ENCODE measurements around the gene POLD1.
A peak's percentile ranks its signal among the peaks of the same experiment; 100 is the strongest.

The POLD1 gene

DNA sequence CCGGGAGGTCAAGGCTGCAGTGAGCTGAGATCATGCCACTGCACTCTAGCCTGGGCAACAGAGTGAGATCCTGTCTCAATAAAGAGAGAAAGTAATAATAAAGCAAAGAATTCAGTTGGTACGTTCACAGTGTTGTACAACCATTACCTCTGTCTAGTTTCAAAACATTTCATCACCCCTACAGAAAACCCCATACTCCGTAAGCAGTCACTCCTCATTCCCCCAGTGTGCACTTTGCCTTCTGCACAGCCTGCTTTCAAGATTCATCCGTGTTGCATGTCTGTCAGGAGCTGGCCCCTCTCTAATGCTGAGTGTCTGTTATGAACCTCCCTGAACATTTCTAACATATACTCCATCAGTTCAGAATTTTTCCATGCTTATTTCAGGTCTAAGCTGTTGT is 9.4 kb downstream of the POLD1 start:
- H3K9me3 Mint-ChIP-seq = no peaks in the 10 kb centered on the region
- H3K36me3 Mint-ChIP-seq = peaks cover 23 to 43% of the 10 kb centered on the region in 2 donors
- H3K27ac Mint-ChIP-seq = no peak overlapping the region
- ATAC-seq (replicated peaks) (no peak), DNase-seq (no peak)
- H3K27me3 Mint-ChIP-seq = no peaks in the 10 kb centered on the region
- no peak overlapping the region for H3K4me3 Mint-ChIP-seq
- H3K4me1 Mint-ChIP-seq = peaks cover 0 to 3% of the 10 kb centered on the region in 2 donors

DNA sequence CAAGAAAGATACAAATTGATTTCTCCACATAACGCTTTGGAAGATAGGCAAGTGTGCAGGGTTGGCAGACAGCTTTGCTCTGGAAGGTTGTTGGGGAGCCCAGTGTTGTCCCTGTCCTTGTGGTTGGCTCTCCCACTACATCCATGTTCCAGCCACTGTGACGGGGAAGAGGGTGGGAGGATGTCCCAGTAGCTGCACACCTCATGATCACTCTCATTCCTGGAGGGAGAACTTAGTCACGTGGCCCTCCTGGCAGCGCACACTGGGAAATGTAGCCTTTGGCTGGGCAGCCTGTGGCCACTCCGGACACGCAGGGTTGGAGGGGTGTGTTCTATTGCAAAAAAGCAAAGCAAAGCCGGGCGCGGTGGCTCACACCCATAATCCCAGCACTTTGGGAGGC is 9.9 kb downstream of the POLD1 start:
- Mint-ChIP-seq H3K36me3 (peaks cover 24 to 43% of the 10 kb centered on the region in 2 donors), H3K4me3 (no peak overlapping the region), H3K9me3 (no peaks in the 10 kb centered on the region), H3K27me3 (no peaks in the 10 kb centered on the region), H3K27ac (no peak overlapping the region), H3K4me1 (peaks cover 0 to 3% of the 10 kb centered on the region in 2 donors)
- no peak for ATAC-seq (replicated peaks)
- DNase-seq = no peak

DNA sequence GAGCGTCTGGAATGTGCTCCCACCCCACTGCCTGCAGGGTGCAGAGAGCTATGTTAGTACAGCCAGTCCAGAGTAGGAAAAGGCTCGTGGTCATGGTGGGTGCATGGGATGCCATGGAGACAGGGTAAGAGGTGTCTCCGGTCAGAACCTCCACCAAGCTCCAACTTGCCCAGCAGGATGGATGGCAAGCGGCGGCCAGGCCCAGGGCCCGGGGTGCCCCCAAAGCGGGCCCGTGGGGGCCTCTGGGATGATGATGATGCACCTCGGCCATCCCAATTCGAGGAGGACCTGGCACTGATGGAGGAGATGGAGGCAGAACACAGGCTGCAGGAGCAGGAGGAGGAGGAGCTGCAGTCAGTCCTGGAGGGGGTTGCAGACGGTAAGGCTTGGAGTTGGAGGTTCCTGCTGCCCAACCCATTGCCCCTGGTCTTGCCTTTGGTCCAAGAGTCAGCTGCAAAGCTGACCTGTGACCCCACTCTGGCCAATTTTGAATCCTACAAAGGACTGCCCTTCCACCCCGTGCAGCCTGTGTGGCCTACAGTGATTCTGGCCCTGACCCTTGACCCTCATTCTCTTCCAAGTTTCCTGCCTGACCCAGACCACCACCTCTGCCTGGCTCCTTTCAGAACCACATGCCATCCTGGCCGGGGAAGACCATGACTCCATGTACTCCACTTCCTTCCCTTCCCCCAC is 14.7 kb downstream of the POLD1 start:
- Mint-ChIP-seq H3K4me1 (peaks cover 0 to 5% of the 10 kb centered on the region in 2 donors), H3K9me3 (no peaks in the 10 kb centered on the region), H3K4me3 (no peak overlapping the region), H3K27me3 (no peaks in the 10 kb centered on the region), H3K27ac (no peak overlapping the region), H3K36me3 (peaks cover 19 to 34% of the 10 kb centered on the region in 2 donors)
- ATAC-seq (replicated peaks) = no peak
- DNase-seq = no peak

DNA sequence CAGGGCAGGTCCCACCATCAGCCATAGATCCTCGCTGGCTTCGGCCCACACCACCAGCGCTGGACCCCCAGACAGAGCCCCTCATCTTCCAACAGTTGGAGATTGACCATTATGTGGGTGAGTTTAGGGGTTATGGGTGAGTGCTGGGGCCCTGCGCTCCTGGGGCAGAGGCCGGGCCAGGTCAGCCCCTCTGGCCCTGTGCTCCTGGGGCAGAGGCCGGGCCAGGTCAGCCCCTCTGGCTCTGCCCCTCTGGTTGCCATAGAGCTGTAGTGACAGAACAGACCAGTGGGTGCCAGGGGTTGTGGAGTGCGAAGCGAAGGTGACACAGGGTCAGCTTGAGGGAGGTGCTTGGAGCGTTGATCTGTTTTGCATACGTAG is 15.2 kb downstream of the POLD1 start:
- Mint-ChIP-seq H3K27ac (no peak overlapping the region), H3K9me3 (no peaks in the 10 kb centered on the region), H3K27me3 (no peaks in the 10 kb centered on the region), H3K4me3 (no peak overlapping the region), H3K36me3 (peaks cover 18 to 35% of the 10 kb centered on the region in 2 donors), H3K4me1 (peaks cover 0 to 5% of the 10 kb centered on the region in 2 donors)
- ATAC-seq (replicated peaks) (no peak), DNase-seq (no peak)

DNA sequence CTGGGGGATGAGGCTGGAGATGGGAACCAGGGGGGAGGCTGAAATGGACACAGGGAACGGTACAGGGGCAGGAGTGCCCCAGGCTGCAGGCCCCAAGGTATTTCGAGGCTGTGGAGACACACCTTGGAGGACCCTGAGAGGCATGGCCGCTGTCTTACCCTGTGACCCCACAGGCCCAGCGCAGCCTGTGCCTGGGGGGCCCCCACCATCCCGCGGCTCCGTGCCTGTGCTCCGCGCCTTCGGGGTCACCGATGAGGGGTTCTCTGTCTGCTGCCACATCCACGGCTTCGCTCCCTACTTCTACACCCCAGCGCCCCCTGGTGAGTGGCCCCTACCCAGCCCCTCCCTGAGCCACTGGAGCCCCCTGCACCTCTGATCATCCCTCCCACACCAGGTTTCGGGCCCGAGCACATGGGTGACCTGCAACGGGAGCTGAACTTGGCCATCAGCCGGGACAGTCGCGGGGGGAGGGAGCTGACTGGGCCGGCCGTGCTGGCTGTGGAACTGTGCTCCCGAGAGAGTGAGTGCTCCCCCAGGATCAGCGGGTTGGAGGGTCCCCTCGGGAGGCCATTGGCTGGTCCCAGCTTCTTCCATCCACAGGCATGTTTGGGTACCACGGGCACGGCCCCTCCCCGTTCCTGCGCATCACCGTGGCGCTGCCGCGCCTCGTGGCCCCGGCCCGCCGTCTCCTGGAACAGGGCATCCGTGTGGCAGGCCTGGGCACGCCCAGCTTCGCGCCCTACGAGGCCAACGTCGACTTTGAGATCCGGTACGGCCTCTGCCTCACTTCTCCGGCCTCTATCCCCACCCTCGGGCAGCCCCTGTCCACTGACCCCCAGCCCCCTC is 17.7 kb downstream of the POLD1 start:
- Mint-ChIP-seq H3K4me3 (no peak overlapping the region), H3K9me3 (no peaks in the 10 kb centered on the region), H3K27ac (no peak overlapping the region), H3K27me3 (no peaks in the 10 kb centered on the region), H3K36me3 (peaks cover 29 to 46% of the 10 kb centered on the region in 2 donors), H3K4me1 (peaks cover 0 to 8% of the 10 kb centered on the region in 2 donors)
- ATAC-seq (replicated peaks) (no peak), DNase-seq (no peak)

DNA sequence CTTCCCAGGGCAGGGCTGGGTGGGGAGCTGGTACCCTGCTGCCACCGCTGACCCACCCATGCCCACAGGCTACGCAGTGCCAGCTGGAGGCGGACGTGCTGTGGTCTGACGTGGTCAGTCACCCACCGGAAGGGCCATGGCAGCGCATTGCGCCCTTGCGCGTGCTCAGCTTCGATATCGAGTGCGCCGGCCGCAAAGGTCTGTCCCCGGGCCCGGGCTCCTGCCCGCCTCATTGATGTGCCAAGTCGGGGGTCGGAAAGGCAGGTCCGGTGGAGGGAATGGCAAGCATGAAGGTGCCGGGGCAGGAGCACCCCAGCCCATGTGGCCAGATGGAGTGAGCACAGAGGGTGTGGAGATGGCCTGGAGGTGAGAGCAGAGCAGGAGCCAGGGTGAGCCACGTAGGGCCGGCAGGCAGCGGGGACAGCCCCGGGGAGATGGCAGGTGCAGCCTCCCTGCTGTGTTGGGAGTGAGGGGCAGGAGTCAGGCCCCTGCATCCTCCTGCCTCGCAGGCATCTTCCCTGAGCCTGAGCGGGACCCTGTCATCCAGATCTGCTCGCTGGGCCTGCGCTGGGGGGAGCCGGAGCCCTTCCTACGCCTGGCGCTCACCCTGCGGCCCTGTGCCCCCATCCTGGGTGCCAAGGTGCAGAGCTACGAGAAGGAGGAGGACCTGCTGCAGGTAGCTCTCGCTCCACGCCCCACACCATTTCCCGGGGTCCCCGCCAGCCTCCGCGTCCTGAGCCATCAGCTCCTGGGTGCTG is 18.6 kb downstream of the POLD1 start:
- Mint-ChIP-seq H3K27ac (no peak overlapping the region), H3K36me3 (peaks cover 33 to 49% of the 10 kb centered on the region in 2 donors), H3K27me3 (no peaks in the 10 kb centered on the region), H3K4me1 (peaks cover 0 to 8% of the 10 kb centered on the region in 2 donors), H3K4me3 (no peak overlapping the region), H3K9me3 (no peaks in the 10 kb centered on the region)
- ATAC-seq (replicated peaks) (no peak), DNase-seq (no peak)

DNA sequence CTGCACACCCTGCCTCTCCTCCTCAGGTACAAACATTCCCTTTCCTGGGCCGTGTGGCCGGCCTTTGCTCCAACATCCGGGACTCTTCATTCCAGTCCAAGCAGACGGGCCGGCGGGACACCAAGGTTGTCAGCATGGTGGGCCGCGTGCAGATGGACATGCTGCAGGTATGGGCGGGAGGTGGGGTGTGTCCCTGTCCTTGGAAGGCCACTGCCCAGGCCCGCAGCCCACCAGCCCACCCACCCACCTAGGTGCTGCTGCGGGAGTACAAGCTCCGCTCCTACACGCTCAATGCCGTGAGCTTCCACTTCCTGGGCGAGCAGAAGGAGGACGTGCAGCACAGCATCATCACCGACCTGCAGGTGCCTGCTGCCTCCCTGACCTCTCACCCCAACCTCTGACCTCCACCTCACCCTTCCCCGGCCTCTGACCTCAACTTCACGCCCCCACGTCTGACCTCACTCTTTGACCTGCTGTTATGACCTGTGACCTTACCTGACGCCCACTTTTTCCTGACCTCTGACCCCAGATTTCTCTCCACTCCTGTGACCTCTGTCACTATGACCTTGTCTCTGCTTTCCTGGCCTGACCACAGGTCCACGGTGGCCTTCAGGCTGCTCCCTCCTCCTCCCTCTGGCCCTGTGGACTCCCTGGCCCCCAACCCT is 22.1 kb downstream of the POLD1 start:
- DNase-seq (no peak), ATAC-seq (replicated peaks) (no peak)
- no peak overlapping the region for H3K4me3 Mint-ChIP-seq
- peaks cover 30 to 53% of the 10 kb centered on the region in 2 donors for H3K36me3 Mint-ChIP-seq
- peak overlapping the region; percentile 34 for H3K27ac Mint-ChIP-seq
- no peaks in the 10 kb centered on the region for H3K27me3 Mint-ChIP-seq
- peaks cover 0 to 2% of the 10 kb centered on the region in 2 donors for H3K4me1 Mint-ChIP-seq
- no peaks in the 10 kb centered on the region for H3K9me3 Mint-ChIP-seq

DNA sequence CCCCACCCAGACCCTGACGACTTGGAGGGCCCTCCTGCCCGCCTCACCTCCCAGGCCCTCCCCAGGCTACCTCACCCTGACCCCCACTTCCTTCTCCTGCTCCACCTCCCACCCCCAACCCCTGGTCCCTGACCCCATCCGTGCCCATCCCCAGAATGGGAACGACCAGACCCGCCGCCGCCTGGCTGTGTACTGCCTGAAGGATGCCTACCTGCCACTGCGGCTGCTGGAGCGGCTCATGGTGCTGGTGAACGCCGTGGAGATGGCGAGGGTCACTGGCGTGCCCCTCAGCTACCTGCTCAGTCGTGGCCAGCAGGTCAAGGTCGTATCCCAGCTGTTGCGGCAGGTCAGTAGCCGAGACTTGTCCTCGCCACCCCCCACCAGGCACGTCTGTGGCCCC is 22.7 kb downstream of the POLD1 start:
- no peak overlapping the region for H3K27ac Mint-ChIP-seq
- no peak overlapping the region for H3K4me3 Mint-ChIP-seq
- no peaks in the 10 kb centered on the region for H3K9me3 Mint-ChIP-seq
- H3K27me3 Mint-ChIP-seq = no peaks in the 10 kb centered on the region
- no peak for DNase-seq
- no peak for ATAC-seq (replicated peaks)
- peaks cover 33 to 56% of the 10 kb centered on the region in 2 donors for H3K36me3 Mint-ChIP-seq
- peaks cover 0 to 2% of the 10 kb centered on the region in 2 donors for H3K4me1 Mint-ChIP-seq

DNA sequence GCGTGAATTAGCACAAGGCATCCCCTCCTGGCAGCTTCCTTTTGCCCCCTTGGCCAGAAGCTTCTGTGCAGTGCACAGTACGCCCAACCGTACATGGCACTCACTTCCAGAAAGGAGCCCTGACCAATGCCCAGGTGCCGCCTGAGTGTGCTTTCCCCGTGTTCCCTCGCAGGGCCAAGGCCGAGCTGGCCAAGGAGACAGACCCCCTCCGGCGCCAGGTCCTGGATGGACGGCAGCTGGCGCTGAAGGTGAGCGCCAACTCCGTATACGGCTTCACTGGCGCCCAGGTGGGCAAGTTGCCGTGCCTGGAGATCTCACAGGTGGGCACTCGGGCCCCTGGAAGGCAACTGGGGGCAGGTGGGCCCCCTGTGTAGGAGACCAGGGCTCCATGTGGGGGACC is 25.2 kb downstream of the POLD1 start:
- DNase-seq (no peak), ATAC-seq (replicated peaks) (no peak)
- H3K4me3 Mint-ChIP-seq = no peak overlapping the region
- peaks cover 3 to 5% of the 10 kb centered on the region in 2 donors for H3K4me1 Mint-ChIP-seq
- H3K9me3 Mint-ChIP-seq = no peaks in the 10 kb centered on the region
- H3K36me3 Mint-ChIP-seq = peaks cover 46 to 59% of the 10 kb centered on the region in 2 donors
- H3K27me3 Mint-ChIP-seq = no peaks in the 10 kb centered on the region
- no peak overlapping the region for H3K27ac Mint-ChIP-seq

DNA sequence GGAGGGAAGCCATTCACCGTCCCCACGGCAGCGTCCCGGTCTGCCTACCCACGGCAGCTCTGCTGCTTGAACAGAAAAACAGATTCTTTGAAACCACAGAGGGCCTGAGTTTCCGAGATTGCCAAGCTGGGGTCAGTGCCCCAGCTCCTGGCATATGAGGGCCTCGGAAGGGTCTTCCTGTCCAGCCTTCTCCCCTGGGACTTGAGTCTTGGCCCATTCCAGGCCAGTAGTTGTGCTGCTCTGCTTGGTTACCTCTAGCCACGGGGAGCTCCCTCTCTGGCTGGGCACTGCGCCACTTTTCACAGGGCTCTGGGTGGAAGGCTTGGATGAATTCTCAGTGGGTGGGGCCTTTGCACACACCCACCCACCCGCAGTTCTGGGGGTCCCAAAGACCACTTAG is 26.0 kb downstream of the POLD1 start:
- H3K27me3 Mint-ChIP-seq = no peaks in the 10 kb centered on the region
- peaks cover 50 to 61% of the 10 kb centered on the region in 2 donors for H3K36me3 Mint-ChIP-seq
- no peak overlapping the region for H3K4me3 Mint-ChIP-seq

DNA sequence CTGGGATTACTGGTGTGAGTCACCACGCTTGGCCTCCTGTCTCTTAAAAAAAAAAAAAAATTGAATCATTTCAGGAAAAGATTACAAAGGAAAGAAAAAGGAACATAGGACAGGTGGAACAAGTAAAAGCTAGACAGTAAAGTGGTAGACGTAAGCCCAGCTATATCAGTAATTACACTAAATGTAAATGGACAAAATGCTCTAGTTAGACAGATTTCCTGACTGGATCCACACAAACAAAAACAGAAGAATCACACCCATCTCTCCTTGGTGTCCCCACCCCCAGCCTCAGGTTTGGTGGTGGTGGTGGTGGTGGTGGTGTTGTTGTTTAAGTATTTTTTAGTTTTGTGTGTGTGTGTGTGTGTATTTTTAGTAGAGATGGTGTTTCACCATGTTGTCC is 28.3 kb downstream of the POLD1 start:
- DNase-seq = no peak
- ATAC-seq (replicated peaks) = no peak
- Mint-ChIP-seq H3K27me3 (no peaks in the 10 kb centered on the region), H3K4me3 (no peak overlapping the region), H3K36me3 (peaks cover 35 to 48% of the 10 kb centered on the region in 2 donors), H3K27ac (no peak overlapping the region), H3K9me3 (no peaks in the 10 kb centered on the region), H3K4me1 (peaks cover 24 to 32% of the 10 kb centered on the region in 2 donors)

More for the DNA sequence above, 26.0 kb downstream of the POLD1 start:
- Mint-ChIP-seq H3K9me3 (no peaks in the 10 kb centered on the region), H3K4me1 (peaks cover 11 to 13% of the 10 kb centered on the region in 2 donors), H3K27ac (no peak overlapping the region)
- ATAC-seq (replicated peaks) (no peak), DNase-seq (no peak)

DNA sequence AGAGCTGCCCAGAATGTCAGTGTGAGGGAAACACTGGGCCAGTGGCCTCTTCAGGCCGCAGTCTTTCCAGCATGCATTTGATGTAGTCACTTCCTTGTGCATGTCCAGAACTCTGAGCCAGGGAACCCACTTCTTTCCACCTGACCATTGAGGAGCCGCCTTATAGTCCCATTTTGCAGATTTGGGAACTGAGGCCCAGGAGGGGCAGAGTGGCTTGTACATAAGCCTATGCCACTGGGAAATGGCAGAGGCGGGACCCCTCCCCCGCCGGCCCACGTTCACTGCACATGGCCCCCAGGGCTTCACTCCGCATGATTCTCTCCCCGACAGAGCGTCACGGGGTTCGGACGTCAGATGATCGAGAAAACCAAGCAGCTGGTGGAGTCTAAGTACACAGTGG is 28.9 kb downstream of the POLD1 start:
- Mint-ChIP-seq H3K4me3 (no peak overlapping the region), H3K27ac (peak overlapping the region; percentile 76), H3K9me3 (no peaks in the 10 kb centered on the region), H3K27me3 (no peaks in the 10 kb centered on the region), H3K4me1 (peaks cover 24 to 36% of the 10 kb centered on the region in 2 donors), H3K36me3 (peaks cover 35 to 48% of the 10 kb centered on the region in 2 donors)
- no peak for ATAC-seq (replicated peaks)
- no peak for DNase-seq

DNA sequence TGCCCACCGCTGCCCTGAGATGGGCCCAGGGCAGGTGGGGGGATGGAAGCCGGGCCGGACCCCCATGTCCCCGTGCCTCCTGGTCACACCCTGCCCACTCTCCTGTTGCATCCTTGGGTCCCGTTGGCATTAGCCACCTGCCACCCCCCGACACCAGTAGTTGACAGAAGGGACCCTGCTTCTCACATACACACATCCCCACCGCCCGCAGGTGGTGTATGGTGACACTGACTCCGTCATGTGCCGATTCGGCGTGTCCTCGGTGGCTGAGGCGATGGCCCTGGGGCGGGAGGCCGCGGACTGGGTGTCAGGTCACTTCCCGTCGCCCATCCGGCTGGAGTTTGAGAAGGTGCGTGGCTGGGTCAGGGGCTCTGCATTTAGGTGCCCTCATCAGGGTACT is 29.4 kb downstream of the POLD1 start:
- DNase-seq = no peak
- no peak for ATAC-seq (replicated peaks)

More for the DNA sequence above, 29.4 kb downstream of the POLD1 start:
- Mint-ChIP-seq H3K27ac (peak overlapping the region; percentile 25), H3K36me3 (peaks cover 35 to 47% of the 10 kb centered on the region in 2 donors), H3K4me3 (peak overlapping the region in 1 of 2 donors; percentile 52), H3K27me3 (no peaks in the 10 kb centered on the region), H3K4me1 (peaks cover 27 to 41% of the 10 kb centered on the region in 2 donors), H3K9me3 (no peaks in the 10 kb centered on the region)
